Neural cell (in vitro differentiated cells): ENCODE measurements around the gene ASB1. TPM values are rescaled to one million over a fixed set of nuclear protein-coding genes. Genes with fewer than 3 reads are reported as not detected.

Experiments
- H2AFZ ChIP-seq: fragments of 200-600, 300-800 bp; sonication (generic), shearing (Covaris generic); 2 replicates; pipeline ENCODE4 v1.6.0; 2014; ENCODE audit warnings: low read depth, mild to moderate bottlenecking, antibody characterized with exemption, low read length, moderate library complexity
- H3F3A ChIP-seq: fragments of 200-600 bp; shearing (Covaris generic); 2 replicates; pipeline ENCODE4 v1.6.1; 2016; ENCODE audit warnings: mild to moderate bottlenecking, moderate library complexity, mixed read lengths, antibody characterized with exemption, low read length; ENCODE audit not compliant: insufficient read depth, poor library complexity, severe bottlenecking
- H3K27ac ChIP-seq: fragments of 200-600, 300-800 bp; sonication (generic), shearing (Covaris generic); 2 replicates; pipeline ENCODE4 v1.5.1; 2014; ENCODE audit warnings: mild to moderate bottlenecking, low read length, moderate library complexity
- H3K27me3 ChIP-seq: fragments of 300-800, 200-600 bp; sonication (generic), shearing (Covaris generic); 2 replicates; pipeline ENCODE4 v1.6.0; 2014; ENCODE audit warnings: mild to moderate bottlenecking, low read depth, low read length, moderate library complexity; ENCODE audit not compliant: insufficient read depth
- H3K36me3 ChIP-seq: fragments of 300-800, 200-600 bp; sonication (generic), shearing (Covaris generic); 2 replicates; pipeline ENCODE4 v1.5.1; 2014; ENCODE audit warnings: mild to moderate bottlenecking, antibody characterized with exemption, low read length, moderate library complexity; ENCODE audit not compliant: insufficient read depth
- H3K4me2 ChIP-seq: fragments of 300-800, 200-600 bp; sonication (generic), shearing (Covaris generic); 2 replicates; pipeline ENCODE4 v1.6.0; 2014; ENCODE audit warnings: mild to moderate bottlenecking, low read length
- H3K4me3 ChIP-seq: fragments of 300-800, 200-600 bp; sonication (generic), shearing (Covaris generic); 2 replicates; pipeline ENCODE4 v1.5.1; 2014; ENCODE audit warnings: mild to moderate bottlenecking, low read length, moderate library complexity
- H3K79me2 ChIP-seq: fragments of 200-600 bp; shearing (Covaris generic); replicated peaks from 2 replicates; pipeline ENCODE4 v1.6.0; 2014; ENCODE audit warnings: mild to moderate bottlenecking, low read length, moderate library complexity; ENCODE audit not compliant: insufficient read depth
- H3K9ac ChIP-seq: fragments of 300-800, 200-600 bp; sonication (generic), shearing (Covaris generic); 2 replicates; pipeline ENCODE4 v1.6.1; 2016; ENCODE audit warnings: mild to moderate bottlenecking, low read length, mixed read lengths
- H3K9me2 ChIP-seq: fragments of 200-600 bp; shearing (Covaris generic); 2 replicates; pipeline ENCODE4 v1.6.1; 2016; ENCODE audit warnings: mild to moderate bottlenecking, low read length, mixed read lengths; ENCODE audit not compliant: insufficient read depth
- H3K9me3 ChIP-seq: fragments of 200-600, 300-800 bp; sonication (generic), shearing (Covaris generic); 2 replicates; pipeline ENCODE4 v1.6.1; 2016; ENCODE audit warnings: mild to moderate bottlenecking, mixed run types, low read length, moderate library complexity, mixed read lengths
- H4K20me1 ChIP-seq: fragments of 200-600 bp; shearing (Covaris generic); 2 replicates; pipeline ENCODE4 v1.6.1; 2016; ENCODE audit warnings: mild to moderate bottlenecking, mixed run types; ENCODE audit not compliant: insufficient read depth
- CTCF ChIP-seq: fragments of 450-650 bp; IDR thresholded peaks from 2 replicates; pipeline ENCODE4 v1.5.1; 2014; ENCODE audit warnings: antibody characterized with exemption, mild to moderate bottlenecking, moderate library complexity; ENCODE audit not compliant: poor library complexity, severe bottlenecking
- EP300 ChIP-seq: fragments of 450-650 bp; conservative IDR thresholded peaks from 2 replicates; pipeline ENCODE4 v1.6.1; 2014; ENCODE audit warnings: antibody characterized with exemption, mild to moderate bottlenecking, moderate library complexity; ENCODE audit not compliant: poor library complexity, severe bottlenecking
- EZH2 ChIP-seq: fragments of 200-600, 300-800 bp; shearing (Covaris generic), sonication (generic); IDR thresholded peaks from 2 replicates; pipeline ENCODE4 v1.6.1; 2014; ENCODE audit warnings: antibody characterized with exemption, low read length, borderline replicate concordance, mild to moderate bottlenecking; ENCODE audit not compliant: insufficient read depth, poor library complexity, severe bottlenecking
- MXI1 ChIP-seq: fragments of 450-650 bp; conservative IDR thresholded peaks from 2 replicates; pipeline ENCODE4 v1.6.1; 2014; ENCODE audit warnings: antibody characterized with exemption, mild to moderate bottlenecking; ENCODE audit not compliant: poor library complexity, severe bottlenecking
- POLR2AphosphoS5 ChIP-seq: IDR thresholded peaks from 2 replicates; pipeline ENCODE4 v1.6.1; 2012
- RAD21 ChIP-seq: fragments of 450-650 bp; conservative IDR thresholded peaks from 2 replicates; pipeline ENCODE4 v1.6.1; 2014; ENCODE audit warnings: antibody characterized with exemption, mild to moderate bottlenecking, moderate library complexity
- SMC3 ChIP-seq: fragments of 450-650 bp; conservative IDR thresholded peaks from 2 replicates; pipeline ENCODE4 v1.6.1; 2014; ENCODE audit warnings: antibody characterized with exemption, mild to moderate bottlenecking, moderate library complexity; ENCODE audit not compliant: poor library complexity
- TAF1 ChIP-seq: IDR thresholded peaks from 2 replicates; pipeline ENCODE4 v1.6.1; 2012; ENCODE audit warnings: low read depth
- polyA plus RNA-seq: library from polyadenylated mRNA; depleted of rRNA; stranded (reverse); fragments of >200 nt; gene quantifications from 2 replicates; pipeline ENCODE4 v1.2.3, GENCODE V29; 2014
- TF ChIP-seq, protein P1 (sequence below): IDR thresholded peaks from 2 replicates; pipeline ENCODE4 v1.6.1; 2012; ENCODE audit warnings: borderline replicate concordance

ASB1 gene
- polyA plus RNA-seq, 1 donor from 2014 or later: 13.7 TPM

DNA sequence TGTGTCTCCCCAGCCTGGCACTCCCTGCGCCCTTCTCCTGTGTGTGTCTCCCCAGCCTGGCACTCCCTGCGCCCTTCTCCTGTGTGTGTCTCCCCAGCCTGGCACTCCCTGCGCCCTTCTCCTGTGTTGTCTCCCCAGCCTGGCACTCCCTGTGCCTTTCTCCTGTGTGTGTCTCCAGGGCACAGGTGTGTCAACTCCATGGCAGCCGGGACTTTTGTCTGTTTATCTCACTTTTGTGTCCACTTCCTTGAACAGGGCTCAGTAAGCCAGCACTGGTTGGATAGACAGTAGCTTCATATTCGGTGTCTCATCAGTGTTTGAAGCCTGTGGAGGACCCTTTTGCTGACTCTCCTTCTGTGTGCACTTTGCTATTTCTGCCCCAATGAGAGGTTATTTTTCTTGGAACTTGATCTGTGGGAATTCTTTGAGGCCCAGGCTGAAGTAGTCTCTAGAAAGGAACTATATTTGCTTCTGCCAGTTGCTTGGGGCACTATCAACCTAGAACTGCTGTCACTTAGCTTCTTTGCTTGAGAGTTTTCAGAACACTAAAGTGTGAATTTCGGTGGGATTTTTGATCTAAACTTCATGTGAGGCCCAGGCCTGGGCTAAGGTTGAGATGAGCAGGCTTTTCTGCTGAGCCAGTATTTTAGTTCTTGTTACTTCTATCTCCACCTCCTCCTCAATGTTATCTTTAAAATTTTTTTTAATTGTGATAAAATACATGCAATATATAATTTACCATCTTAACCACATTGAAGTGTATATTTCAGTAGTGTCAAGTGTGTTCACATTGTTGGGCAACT lies 8.3 kb upstream of the ASB1 start:
- H3K4me3 ChIP-seq: no peak overlapping the region
- H3K36me3 ChIP-seq: no peaks in the 10 kb centered on the region
- H3K27me3 ChIP-seq: no peaks in the 10 kb centered on the region
- no peaks in the 10 kb centered on the region for H4K20me1 ChIP-seq
- no peaks in the 10 kb centered on the region for H3K9me3 ChIP-seq
- TF ChIP-seq TAF1 (no peak), POLR2AphosphoS5 (no peak), EP300 (no peak), CTCF (no peak), RAD21 (no peak)
- H3K79me2 ChIP-seq: no peaks in the 10 kb centered on the region
- H3K9ac ChIP-seq: no peak overlapping the region
- H3F3A ChIP-seq: no peaks in the 10 kb centered on the region
- H2AFZ ChIP-seq: no peak overlapping the region
- H3K9me2 ChIP-seq: no peaks in the 10 kb centered on the region
- no peak overlapping the region for H3K4me2 ChIP-seq
- no peak overlapping the region for H3K27ac ChIP-seq

DNA sequence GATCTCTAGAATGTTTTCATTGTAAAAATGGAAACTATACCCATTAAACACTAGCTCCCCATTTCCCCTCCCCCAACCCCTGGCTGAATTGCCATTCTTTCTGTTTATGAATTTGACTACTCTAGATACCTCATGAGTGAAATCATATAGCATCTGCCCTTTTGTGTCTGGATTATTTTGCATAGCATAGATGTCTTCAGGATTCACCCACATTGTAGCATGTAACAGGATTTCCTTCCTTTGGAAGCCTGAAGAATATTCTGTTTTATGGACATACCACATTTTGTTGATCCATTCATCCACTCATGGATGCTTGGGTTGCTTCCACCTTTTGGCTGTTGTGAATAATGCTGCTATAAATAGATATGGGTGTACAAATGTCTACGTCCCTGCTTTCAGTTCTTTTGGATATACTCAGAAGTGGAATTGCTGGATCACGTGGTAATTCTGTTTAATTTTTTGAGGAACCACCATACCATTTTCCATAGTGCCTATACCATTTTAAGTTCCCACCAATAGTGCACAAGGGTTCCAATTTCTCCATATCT lies 7.7 kb upstream of the ASB1 start:
- H4K20me1 ChIP-seq: no peaks in the 10 kb centered on the region
- no peak overlapping the region for H3K4me2 ChIP-seq

More for the DNA sequence above, 7.7 kb upstream of the ASB1 start:
- Histone ChIP-seq H3K36me3 (no peaks in the 10 kb centered on the region), H3K9me2 (no peaks in the 10 kb centered on the region), H3K79me2 (no peaks in the 10 kb centered on the region), H3K27me3 (no peaks in the 10 kb centered on the region), H3F3A (no peaks in the 10 kb centered on the region), H2AFZ (no peak overlapping the region), H3K4me3 (no peak overlapping the region), H3K9me3 (no peaks in the 10 kb centered on the region), H3K27ac (no peak overlapping the region), H3K9ac (no peak overlapping the region)
- TF ChIP-seq EZH2 (no peak), EP300 (no peak), SMC3 (no peak), RAD21 (no peak), TAF1 (no peak), CTCF (no peak), POLR2AphosphoS5 (no peak), MXI1 (no peak)
- TF ChIP-seq, protein P1, sequence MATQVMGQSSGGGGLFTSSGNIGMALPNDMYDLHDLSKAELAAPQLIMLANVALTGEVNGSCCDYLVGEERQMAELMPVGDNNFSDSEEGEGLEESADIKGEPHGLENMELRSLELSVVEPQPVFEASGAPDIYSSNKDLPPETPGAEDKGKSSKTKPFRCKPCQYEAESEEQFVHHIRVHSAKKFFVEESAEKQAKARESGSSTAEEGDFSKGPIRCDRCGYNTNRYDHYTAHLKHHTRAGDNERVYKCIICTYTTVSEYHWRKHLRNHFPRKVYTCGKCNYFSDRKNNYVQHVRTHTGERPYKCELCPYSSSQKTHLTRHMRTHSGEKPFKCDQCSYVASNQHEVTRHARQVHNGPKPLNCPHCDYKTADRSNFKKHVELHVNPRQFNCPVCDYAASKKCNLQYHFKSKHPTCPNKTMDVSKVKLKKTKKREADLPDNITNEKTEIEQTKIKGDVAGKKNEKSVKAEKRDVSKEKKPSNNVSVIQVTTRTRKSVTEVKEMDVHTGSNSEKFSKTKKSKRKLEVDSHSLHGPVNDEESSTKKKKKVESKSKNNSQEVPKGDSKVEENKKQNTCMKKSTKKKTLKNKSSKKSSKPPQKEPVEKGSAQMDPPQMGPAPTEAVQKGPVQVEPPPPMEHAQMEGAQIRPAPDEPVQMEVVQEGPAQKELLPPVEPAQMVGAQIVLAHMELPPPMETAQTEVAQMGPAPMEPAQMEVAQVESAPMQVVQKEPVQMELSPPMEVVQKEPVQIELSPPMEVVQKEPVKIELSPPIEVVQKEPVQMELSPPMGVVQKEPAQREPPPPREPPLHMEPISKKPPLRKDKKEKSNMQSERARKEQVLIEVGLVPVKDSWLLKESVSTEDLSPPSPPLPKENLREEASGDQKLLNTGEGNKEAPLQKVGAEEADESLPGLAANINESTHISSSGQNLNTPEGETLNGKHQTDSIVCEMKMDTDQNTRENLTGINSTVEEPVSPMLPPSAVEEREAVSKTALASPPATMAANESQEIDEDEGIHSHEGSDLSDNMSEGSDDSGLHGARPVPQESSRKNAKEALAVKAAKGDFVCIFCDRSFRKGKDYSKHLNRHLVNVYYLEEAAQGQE: no peak
